ENCODE measurements around the gene PPFIA4. TPM values are rescaled to one million over a fixed set of nuclear protein-coding genes. Genes with fewer than 3 reads are reported as not detected.

Gene PPFIA4
- total RNA-seq, 1 experiment from 2014 or later, result 21.1 TPM

DNA sequence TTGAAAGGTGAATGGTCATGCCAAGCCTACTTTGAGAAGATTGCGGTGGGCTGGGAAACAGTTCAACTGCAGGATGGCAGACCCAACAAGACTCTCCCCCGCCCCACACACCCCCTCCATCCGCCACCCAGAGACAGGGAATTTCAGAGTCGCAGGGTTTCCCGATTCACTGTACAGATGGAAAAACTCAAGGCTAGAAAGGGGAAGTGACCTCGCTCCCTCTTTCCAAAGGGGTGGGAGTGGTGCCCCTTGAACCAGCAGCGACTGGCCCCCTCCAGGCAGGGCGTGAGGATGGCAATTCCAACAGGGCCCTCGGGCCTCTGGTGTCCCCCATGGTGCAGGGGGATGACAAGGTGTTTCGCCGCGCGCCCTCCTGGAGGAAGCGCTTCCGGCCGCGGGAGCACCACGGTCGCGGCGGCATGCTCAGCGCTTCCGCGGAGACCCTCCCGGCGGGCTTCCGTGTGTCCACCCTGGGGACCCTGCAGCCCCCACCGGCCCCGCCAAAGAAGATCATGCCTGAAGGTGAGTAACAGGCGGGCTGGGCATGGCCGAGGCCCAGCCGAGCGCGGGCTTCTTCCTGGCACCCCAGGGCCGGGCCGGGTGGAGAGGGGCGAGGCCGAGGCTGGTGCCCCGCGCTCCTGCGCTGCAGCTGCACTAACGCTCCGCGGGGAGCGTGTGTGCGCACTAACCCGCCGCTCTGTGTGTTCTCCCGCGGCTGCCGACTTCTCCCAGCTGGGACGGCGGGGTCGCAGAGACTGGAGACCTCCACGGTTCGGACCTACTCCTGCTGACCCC, 49.1 kb downstream of the PPFIA4 start:
- POLR2A ChIA-PET, result no interaction called here
- peak; percentile 38 for DNase-seq (ENCODE audit: low spot score)
- peak overlapping the region; percentile 27; the same call in 1 of the 2 replicates for H3K4me3 Mint-ChIP-seq
- peak; percentile 70 for ATAC-seq
- TF ChIP-seq, protein P1, sequence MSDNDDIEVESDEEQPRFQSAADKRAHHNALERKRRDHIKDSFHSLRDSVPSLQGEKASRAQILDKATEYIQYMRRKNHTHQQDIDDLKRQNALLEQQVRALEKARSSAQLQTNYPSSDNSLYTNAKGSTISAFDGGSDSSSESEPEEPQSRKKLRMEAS (CRISPR knock-in tag; IDR thresholded peaks at IDR 0.05), result 0 out of 2 replicates have a peak, but pooled peaks have one; percentile 11
- TF ChIP-seq, protein P2, sequence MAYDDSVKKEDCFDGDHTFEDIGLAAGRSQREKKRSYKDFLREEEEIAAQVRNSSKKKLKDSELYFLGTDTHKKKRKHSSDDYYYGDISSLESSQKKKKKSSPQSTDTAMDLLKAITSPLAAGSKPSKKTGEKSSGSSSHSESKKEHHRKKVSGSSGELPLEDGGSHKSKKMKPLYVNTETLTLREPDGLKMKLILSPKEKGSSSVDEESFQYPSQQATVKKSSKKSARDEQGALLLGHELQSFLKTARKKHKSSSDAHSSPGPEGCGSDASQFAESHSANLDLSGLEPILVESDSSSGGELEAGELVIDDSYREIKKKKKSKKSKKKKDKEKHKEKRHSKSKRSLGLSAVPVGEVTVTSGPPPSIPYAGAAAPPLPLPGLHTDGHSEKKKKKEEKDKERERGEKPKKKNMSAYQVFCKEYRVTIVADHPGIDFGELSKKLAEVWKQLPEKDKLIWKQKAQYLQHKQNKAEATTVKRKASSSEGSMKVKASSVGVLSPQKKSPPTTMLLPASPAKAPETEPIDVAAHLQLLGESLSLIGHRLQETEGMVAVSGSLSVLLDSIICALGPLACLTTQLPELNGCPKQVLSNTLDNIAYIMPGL (CRISPR knock-in tag; IDR thresholded peaks at IDR 0.05), result peak; percentile 66; the same call in 1 of the 2 replicates
- no peak for TF ChIP-seq GRHL2 (CRISPR knock-in tag; IDR thresholded peaks at IDR 0.05; ENCODE audit: insufficient replicate concordance, severe bottlenecking)
- TF ChIP-seq, protein P3, sequence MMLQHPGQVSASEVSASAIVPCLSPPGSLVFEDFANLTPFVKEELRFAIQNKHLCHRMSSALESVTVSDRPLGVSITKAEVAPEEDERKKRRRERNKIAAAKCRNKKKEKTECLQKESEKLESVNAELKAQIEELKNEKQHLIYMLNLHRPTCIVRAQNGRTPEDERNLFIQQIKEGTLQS (CRISPR knock-in tag; conservative IDR thresholded peaks at IDR 0.05), result no peak
- CTCF ChIA-PET, result interaction anchor here (0.6 to 2.8 kb wide), 6 partner anchors 9 to 970 kb away, joined by 3 to 25 read pairs (median 4); no protein-coding TSS in a partner anchor
- peaks cover 19% of the 10 kb centered on the region for H3K27me3 Mint-ChIP-seq (ENCODE audit: low read depth)
- H3K9me3 Mint-ChIP-seq, result no peaks in the 10 kb centered on the region
- peaks cover 13% of the 10 kb centered on the region for H3K36me3 Mint-ChIP-seq
- peaks cover 3% of the 10 kb centered on the region; the same call in 1 of the 2 replicates for H3K4me1 Mint-ChIP-seq
- H3K27ac Mint-ChIP-seq, result no peak overlapping the region

DNA sequence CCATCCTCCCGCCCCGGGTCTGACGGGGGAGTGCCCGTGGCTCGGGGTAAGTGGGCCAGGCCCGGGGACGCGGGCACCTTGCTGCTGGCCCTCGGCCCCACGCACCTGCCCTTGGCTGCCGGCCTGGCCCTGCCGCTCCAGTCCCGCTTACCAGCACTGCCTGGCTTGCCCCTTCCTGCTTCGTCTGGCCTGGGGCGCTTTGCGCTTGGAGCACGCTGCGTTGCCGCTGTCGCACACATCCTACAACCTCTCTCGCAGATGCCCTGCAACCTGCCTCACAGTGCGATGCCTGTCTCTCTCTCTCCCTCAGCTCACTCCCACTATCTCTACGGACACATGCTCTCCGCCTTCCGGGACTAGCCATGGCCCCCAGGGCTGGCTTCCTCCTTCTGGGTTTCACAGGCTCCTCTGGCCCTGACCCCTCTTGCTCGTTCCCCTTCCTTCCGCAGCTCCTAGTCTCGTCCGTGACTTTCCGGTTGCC, 49.8 kb downstream of the PPFIA4 start:
- peak; percentile 26 for DNase-seq (ENCODE audit: low spot score)
- peaks cover 13% of the 10 kb centered on the region for H3K36me3 Mint-ChIP-seq
- H3K27me3 Mint-ChIP-seq (ENCODE audit: low read depth), result peaks cover 19% of the 10 kb centered on the region
- ChIA-PET CTCF (interaction anchor here (0.6 to 2.8 kb wide), 8 partner anchors 9 to 971 kb away, joined by 3 to 25 read pairs (median 4); partner anchors contain the start of gene MYOG), POLR2A (no interaction called here)
- peak overlapping the region; percentile 45 for H3K4me3 Mint-ChIP-seq
- peaks cover 4% of the 10 kb centered on the region for H3K4me1 Mint-ChIP-seq
- peak; percentile 41 for ATAC-seq
- no peaks in the 10 kb centered on the region for H3K9me3 Mint-ChIP-seq
- no peak overlapping the region for H3K27ac Mint-ChIP-seq
- TF ChIP-seq, protein P4, sequence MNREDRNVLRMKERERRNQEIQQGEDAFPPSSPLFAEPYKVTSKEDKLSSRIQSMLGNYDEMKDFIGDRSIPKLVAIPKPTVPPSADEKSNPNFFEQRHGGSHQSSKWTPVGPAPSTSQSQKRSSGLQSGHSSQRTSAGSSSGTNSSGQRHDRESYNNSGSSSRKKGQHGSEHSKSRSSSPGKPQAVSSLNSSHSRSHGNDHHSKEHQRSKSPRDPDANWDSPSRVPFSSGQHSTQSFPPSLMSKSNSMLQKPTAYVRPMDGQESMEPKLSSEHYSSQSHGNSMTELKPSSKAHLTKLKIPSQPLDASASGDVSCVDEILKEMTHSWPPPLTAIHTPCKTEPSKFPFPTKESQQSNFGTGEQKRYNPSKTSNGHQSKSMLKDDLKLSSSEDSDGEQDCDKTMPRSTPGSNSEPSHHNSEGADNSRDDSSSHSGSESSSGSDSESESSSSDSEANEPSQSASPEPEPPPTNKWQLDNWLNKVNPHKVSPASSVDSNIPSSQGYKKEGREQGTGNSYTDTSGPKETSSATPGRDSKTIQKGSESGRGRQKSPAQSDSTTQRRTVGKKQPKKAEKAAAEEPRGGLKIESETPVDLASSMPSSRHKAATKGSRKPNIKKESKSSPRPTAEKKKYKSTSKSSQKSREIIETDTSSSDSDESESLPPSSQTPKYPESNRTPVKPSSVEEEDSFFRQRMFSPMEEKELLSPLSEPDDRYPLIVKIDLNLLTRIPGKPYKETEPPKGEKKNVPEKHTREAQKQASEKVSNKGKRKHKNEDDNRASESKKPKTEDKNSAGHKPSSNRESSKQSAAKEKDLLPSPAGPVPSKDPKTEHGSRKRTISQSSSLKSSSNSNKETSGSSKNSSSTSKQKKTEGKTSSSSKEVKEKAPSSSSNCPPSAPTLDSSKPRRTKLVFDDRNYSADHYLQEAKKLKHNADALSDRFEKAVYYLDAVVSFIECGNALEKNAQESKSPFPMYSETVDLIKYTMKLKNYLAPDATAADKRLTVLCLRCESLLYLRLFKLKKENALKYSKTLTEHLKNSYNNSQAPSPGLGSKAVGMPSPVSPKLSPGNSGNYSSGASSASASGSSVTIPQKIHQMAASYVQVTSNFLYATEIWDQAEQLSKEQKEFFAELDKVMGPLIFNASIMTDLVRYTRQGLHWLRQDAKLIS (CRISPR knock-in tag; IDR thresholded peaks at IDR 0.05; ENCODE audit: borderline replicate concordance), result no peak
- TF ChIP-seq ATF1 (CRISPR knock-in tag; IDR thresholded peaks at IDR 0.05) (no peak), KAT7 (CRISPR knock-in tag; IDR thresholded peaks at IDR 0.05; ENCODE audit: borderline replicate concordance) (no peak), NFE2L1 (CRISPR knock-in tag; IDR thresholded peaks at IDR 0.05) (no peak), SMAD3 (CRISPR knock-in tag; IDR thresholded peaks at IDR 0.05; ENCODE audit: borderline replicate concordance) (no peak)
- TF ChIP-seq, protein P1 (CRISPR knock-in tag; IDR thresholded peaks at IDR 0.05), result 0 out of 2 replicates have a peak, but pooled peaks have one; percentile 19
- TF ChIP-seq, protein P5, sequence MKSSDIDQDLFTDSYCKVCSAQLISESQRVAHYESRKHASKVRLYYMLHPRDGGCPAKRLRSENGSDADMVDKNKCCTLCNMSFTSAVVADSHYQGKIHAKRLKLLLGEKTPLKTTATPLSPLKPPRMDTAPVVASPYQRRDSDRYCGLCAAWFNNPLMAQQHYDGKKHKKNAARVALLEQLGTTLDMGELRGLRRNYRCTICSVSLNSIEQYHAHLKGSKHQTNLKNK (CRISPR knock-in tag; IDR thresholded peaks at IDR 0.05), result no peak
- TF ChIP-seq, protein P6, sequence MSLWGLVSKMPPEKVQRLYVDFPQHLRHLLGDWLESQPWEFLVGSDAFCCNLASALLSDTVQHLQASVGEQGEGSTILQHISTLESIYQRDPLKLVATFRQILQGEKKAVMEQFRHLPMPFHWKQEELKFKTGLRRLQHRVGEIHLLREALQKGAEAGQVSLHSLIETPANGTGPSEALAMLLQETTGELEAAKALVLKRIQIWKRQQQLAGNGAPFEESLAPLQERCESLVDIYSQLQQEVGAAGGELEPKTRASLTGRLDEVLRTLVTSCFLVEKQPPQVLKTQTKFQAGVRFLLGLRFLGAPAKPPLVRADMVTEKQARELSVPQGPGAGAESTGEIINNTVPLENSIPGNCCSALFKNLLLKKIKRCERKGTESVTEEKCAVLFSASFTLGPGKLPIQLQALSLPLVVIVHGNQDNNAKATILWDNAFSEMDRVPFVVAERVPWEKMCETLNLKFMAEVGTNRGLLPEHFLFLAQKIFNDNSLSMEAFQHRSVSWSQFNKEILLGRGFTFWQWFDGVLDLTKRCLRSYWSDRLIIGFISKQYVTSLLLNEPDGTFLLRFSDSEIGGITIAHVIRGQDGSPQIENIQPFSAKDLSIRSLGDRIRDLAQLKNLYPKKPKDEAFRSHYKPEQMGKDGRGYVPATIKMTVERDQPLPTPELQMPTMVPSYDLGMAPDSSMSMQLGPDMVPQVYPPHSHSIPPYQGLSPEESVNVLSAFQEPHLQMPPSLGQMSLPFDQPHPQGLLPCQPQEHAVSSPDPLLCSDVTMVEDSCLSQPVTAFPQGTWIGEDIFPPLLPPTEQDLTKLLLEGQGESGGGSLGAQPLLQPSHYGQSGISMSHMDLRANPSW (CRISPR knock-in tag; conservative IDR thresholded peaks at IDR 0.05; ENCODE audit: low read depth), result no peak
- TF ChIP-seq, protein P7, sequence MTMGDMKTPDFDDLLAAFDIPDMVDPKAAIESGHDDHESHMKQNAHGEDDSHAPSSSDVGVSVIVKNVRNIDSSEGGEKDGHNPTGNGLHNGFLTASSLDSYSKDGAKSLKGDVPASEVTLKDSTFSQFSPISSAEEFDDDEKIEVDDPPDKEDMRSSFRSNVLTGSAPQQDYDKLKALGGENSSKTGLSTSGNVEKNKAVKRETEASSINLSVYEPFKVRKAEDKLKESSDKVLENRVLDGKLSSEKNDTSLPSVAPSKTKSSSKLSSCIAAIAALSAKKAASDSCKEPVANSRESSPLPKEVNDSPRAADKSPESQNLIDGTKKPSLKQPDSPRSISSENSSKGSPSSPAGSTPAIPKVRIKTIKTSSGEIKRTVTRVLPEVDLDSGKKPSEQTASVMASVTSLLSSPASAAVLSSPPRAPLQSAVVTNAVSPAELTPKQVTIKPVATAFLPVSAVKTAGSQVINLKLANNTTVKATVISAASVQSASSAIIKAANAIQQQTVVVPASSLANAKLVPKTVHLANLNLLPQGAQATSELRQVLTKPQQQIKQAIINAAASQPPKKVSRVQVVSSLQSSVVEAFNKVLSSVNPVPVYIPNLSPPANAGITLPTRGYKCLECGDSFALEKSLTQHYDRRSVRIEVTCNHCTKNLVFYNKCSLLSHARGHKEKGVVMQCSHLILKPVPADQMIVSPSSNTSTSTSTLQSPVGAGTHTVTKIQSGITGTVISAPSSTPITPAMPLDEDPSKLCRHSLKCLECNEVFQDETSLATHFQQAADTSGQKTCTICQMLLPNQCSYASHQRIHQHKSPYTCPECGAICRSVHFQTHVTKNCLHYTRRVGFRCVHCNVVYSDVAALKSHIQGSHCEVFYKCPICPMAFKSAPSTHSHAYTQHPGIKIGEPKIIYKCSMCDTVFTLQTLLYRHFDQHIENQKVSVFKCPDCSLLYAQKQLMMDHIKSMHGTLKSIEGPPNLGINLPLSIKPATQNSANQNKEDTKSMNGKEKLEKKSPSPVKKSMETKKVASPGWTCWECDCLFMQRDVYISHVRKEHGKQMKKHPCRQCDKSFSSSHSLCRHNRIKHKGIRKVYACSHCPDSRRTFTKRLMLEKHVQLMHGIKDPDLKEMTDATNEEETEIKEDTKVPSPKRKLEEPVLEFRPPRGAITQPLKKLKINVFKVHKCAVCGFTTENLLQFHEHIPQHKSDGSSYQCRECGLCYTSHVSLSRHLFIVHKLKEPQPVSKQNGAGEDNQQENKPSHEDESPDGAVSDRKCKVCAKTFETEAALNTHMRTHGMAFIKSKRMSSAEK (CRISPR knock-in tag; IDR thresholded peaks at IDR 0.05; ENCODE audit: borderline replicate concordance), result no peak
